ENCODE measurements around the gene ADAP1. TPM values are rescaled to one million over a fixed set of nuclear protein-coding genes. Genes with fewer than 3 reads are reported as not detected.
A peak's percentile ranks its signal among the peaks of the same experiment; 100 is the strongest.

Gene ADAP1
- total RNA-seq, 1 experiment from 2014 or later: 6.2 TPM

- H2BK5ac ChIP-seq (ENCODE audit: insufficient read length, low read length): no peak overlapping the region
- no peak overlapping the region for H4K5ac ChIP-seq (ENCODE audit: insufficient read length, low read depth, low read length)
- H3K9me3 ChIP-seq (ENCODE audit: control insufficient read depth, low read depth, low read length): no peaks in the 10 kb centered on the region
- no peak overlapping the region for H2BK120ac ChIP-seq (ENCODE audit: low read depth, low read length, poor library complexity, severe bottlenecking)
- no peak overlapping the region for H3T11ph ChIP-seq (ENCODE audit: low read length)
- H3K4ac ChIP-seq (ENCODE audit: low read depth, low read length): no peak overlapping the region
- H3K23me2 ChIP-seq (ENCODE audit: insufficient read length, low read depth, low read length, poor library complexity, severe bottlenecking): peaks cover 3% of the 10 kb centered on the region
- H4K8ac ChIP-seq (replicated peaks; ENCODE audit: insufficient read length, low read depth, low read length): no peak overlapping the region
- no peaks in the 10 kb centered on the region for H3K4me1 ChIP-seq (ENCODE audit: insufficient read depth, low read length)
- DNase-seq: no peak
- H4K20me1 ChIP-seq (ENCODE audit: control insufficient read depth, insufficient read depth, insufficient read length): no peaks in the 10 kb centered on the region
- H2AFZ ChIP-seq (ENCODE audit: low read length): no peak overlapping the region
- no peak overlapping the region for H3K9ac ChIP-seq (ENCODE audit: extremely low read depth, insufficient read length, low read length)
- H3K18ac ChIP-seq (ENCODE audit: insufficient read length, low read depth, low read length): no peak overlapping the region
- no peak overlapping the region for H2AK5ac ChIP-seq (ENCODE audit: insufficient read length, low read length)
- H3K27me3 Mint-ChIP-seq (ENCODE audit: low read depth): no peaks in the 10 kb centered on the region
- no peaks in the 10 kb centered on the region for H3K79me1 ChIP-seq (ENCODE audit: insufficient read depth, low read depth, low read length, poor library complexity, severe bottlenecking)
- H3K27me3 ChIP-seq (ENCODE audit: insufficient read depth, low read length): no peaks in the 10 kb centered on the region
- H2BK12ac ChIP-seq (ENCODE audit: insufficient read length, low read depth, low read length): no peak overlapping the region
- no peak overlapping the region for H3K27ac ChIP-seq (ENCODE audit: insufficient read length, low read depth, low read length)
- no peak overlapping the region for H3K23ac ChIP-seq (ENCODE audit: insufficient read length, low read depth, low read length)
- H3K56ac ChIP-seq (ENCODE audit: insufficient read length, low read depth, low read length): no peak overlapping the region
- no peak overlapping the region for H2BK15ac ChIP-seq (ENCODE audit: low read depth, low read length)
- no CpG with 5 or more reads among the region's 6 CpGs for WGBS (ENCODE audit: extremely low coverage, insufficient read length, low lambda C conversion rate)
- no peak for TF ChIP-seq CTCF (conservative IDR thresholded peaks at IDR 0.05)
- no peak overlapping the region for H2BK20ac ChIP-seq (ENCODE audit: low read depth, low read length, poor library complexity, severe bottlenecking)
- H3K14ac ChIP-seq (ENCODE audit: insufficient read depth, low read length): no peak overlapping the region
- H3K4me2 ChIP-seq (ENCODE audit: insufficient read depth, insufficient read length, low read length): no peak overlapping the region
- H3K4me3 Mint-ChIP-seq: no peak overlapping the region
- peaks cover 2% of the 10 kb centered on the region; the same call in 1 of the 2 replicates for H3K79me2 ChIP-seq (ENCODE audit: insufficient read depth, low read length)
- no peak overlapping the region for H4K91ac ChIP-seq (ENCODE audit: insufficient read length, low read depth, low read length)
- peak overlapping the region in 1 of 3 experiments; percentile 41; a peak in 2 of 7 replicates for H3K27ac Mint-ChIP-seq
- peaks cover 4 to 10% of the 10 kb centered on the region in 2 experiments; a peak in 3 of 4 replicates for H3K4me1 Mint-ChIP-seq
- peaks cover 5 to 52% (median 51%) of the 10 kb centered on the region in 3 experiments; a peak in 6 of 7 replicates for H3K36me3 Mint-ChIP-seq (ENCODE audit: insufficient read depth in 1 of 3, low read depth in 3 of 3)
- no peaks in the 10 kb centered on the region for H3K9me3 Mint-ChIP-seq
Measured at GRCh38 chr7:970744-971143, 16.3 kb upstream of the ADAP1 start.

Data from H9 (cell line).